Thoracic aorta (tissue), 2 donors: ENCODE data around the gene SLC48A1. TPM values are rescaled to one million over a fixed set of nuclear protein-coding genes. Genes with fewer than 3 reads are reported as not detected.
"Not testable (repeated sequence)": the region's sequence is repeated elsewhere in the genome, so short reads cannot be mapped to it uniquely, and the experiment has no call there.

Experiments
- ATAC-seq: fragments of 150-250 bp; one replicate; pipeline ENCODE4 v1.8.0; 2017; ENCODE audit warnings: low read depth; ENCODE audit not compliant: insufficient number of reproducible peaks, low FRiP score
- DNase-seq: peaks from one replicate; pipeline ENCODE4 v3.0.0-alpha.2; 2020; ENCODE audit warnings: low spot score
- H3K27ac ChIP-seq, 2 donors: fragments of 200-600 bp; sonication (generic); 1 replicate in 1 of 2; 2 replicates in 1 of 2; pipeline ENCODE4 v1.5.1; 2016; ENCODE audit warnings: mild to moderate bottlenecking in 2 of 2, moderate library complexity in 2 of 2
- H3K27me3 ChIP-seq: fragments of 200-600 bp; sonication (generic); replicated peaks from 2 replicates; pipeline ENCODE4 v1.6.0; 2016; ENCODE audit warnings: mild to moderate bottlenecking; ENCODE audit not compliant: insufficient read depth
- H3K36me3 ChIP-seq: fragments of 200-600 bp; sonication (generic); one replicate; pipeline ENCODE4 v1.5.1; 2016
- H3K4me1 ChIP-seq, 2 donors: fragments of 200-600 bp; sonication (generic); 1 replicate in 1 of 2; 2 replicates in 1 of 2; pipeline versions ENCODE4 v1.5.1 to v1.6.0; 2016; ENCODE audit warnings: low read depth in 2 of 2, mild to moderate bottlenecking in 1 of 2; ENCODE audit not compliant: control insufficient read depth in 1 of 2
- H3K4me3 ChIP-seq: fragments of 200-600 bp; sonication (generic); 2 replicates; pipeline ENCODE4 v1.5.1; 2016; ENCODE audit warnings: mild to moderate bottlenecking
- H3K9me3 ChIP-seq: fragments of 200-600 bp; sonication (generic); 2 replicates; pipeline ENCODE4 v1.5.1; 2016
- total RNA-seq, 2 donors: library from RNA; depleted of rRNA; stranded (reverse); fragments of >200 nt; gene quantifications; one replicate each; pipeline versions ENCODE4 v1.1.0 to v1.2.3, GENCODE V29; 2016
- TF ChIP-seq, protein P1 (sequence below): fragments of 200-600 bp; sonication (generic); IDR thresholded peaks from one replicate; pipeline ENCODE4 v1.5.1; 2019; ENCODE audit warnings: antibody characterized with exemption

The SLC48A1 gene
- total RNA-seq, 2 donors from 2014 or later = 60.5 to 107 TPM

DNA sequence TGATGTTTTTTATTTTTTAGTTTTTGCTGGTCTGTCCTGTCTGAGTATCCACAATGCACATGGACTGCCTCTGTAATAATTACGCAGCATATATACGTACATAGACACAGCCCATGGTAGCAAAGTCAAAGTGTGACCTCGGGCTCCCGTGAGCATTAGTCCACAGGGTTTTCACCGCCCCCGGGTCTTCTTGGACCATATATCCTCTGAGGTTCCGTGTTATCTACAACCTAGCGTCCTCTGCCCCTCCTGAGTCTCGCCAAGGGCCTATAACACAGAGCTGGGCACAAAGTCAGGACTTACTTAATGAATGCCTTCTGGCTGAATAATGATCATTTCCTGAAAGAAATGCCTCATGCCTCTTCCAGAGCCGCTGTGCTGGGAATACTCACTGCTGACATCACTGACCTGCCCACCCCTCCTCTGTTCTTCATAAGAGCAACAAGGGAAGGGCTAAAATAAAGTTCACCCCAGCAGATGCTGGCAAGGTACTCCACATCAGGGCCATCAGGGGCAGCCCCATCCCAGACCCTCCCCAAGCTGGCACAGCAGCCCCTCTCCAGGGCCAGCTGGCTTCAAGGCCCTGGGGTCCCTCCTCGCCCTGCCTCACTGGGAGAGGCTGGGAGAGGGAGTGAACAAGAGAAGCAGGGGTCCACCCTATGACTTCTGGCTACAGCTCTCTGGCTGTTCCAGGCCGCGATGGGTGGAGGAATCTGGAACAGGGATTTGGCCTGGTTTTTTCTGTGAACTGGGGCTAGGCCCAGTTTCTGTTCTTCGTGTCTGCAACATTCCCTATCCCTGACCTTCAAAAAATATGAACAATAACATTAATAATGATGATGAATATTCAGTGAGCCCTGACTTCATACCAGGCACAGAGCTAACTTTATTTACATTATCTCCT, 38.8 kb downstream of the SLC48A1 start:
- H3K27me3 ChIP-seq = no peaks in the 10 kb centered on the region
- H3K36me3 ChIP-seq = no peaks in the 10 kb centered on the region
- no peaks in the 10 kb centered on the region for H3K9me3 ChIP-seq
- H3K27ac ChIP-seq = peak overlapping the region; percentile 98 to 99
- TF ChIP-seq, protein P1, sequence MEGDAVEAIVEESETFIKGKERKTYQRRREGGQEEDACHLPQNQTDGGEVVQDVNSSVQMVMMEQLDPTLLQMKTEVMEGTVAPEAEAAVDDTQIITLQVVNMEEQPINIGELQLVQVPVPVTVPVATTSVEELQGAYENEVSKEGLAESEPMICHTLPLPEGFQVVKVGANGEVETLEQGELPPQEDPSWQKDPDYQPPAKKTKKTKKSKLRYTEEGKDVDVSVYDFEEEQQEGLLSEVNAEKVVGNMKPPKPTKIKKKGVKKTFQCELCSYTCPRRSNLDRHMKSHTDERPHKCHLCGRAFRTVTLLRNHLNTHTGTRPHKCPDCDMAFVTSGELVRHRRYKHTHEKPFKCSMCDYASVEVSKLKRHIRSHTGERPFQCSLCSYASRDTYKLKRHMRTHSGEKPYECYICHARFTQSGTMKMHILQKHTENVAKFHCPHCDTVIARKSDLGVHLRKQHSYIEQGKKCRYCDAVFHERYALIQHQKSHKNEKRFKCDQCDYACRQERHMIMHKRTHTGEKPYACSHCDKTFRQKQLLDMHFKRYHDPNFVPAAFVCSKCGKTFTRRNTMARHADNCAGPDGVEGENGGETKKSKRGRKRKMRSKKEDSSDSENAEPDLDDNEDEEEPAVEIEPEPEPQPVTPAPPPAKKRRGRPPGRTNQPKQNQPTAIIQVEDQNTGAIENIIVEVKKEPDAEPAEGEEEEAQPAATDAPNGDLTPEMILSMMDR = no peak
- peak; percentile 78 for DNase-seq
- H3K4me3 ChIP-seq = peak overlapping the region; percentile 68
- ATAC-seq = peak; percentile 58
- H3K4me1 ChIP-seq = peaks cover 86 to 98% of the 10 kb centered on the region in 2 donors

DNA sequence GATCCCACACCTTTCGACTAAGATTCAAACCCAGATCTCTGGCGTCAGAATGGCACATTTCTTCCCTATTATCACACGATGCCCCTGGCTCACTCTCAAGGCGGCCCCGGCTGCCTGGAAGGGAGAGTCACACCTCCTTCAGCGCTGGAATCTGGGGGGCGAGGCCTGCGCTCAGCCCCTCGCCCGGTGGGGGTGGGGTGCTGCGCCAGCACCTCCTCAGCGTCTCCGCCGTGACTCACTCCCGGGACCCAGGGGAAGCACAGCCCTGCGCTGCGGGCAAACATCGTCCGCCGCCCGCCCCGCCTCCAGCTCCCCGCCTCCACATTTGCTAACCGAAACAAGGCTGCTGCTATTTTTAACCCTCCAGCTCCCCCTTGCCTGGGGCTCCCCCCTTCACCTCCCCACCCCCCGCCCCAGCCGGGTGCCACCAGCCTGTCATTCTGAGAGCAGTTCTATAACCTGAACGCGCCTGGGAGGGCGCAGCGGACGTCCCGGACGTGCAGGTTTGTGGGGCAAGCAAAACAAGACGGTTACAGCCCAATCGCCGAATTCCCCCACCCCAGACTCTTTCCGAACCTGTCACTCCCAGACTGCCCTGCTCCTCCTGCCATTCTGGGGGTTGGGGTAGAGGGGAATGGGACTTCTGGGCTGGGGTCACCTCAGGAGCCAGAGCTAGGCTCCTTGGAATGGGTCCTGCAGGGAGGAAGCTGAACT, 39.9 kb downstream of the SLC48A1 start:
- peaks cover 84 to 98% of the 10 kb centered on the region in 2 donors for H3K4me1 ChIP-seq
- TF ChIP-seq, protein P1 = no peak
- H3K27me3 ChIP-seq = no peaks in the 10 kb centered on the region
- no peaks in the 10 kb centered on the region for H3K36me3 ChIP-seq
- peak overlapping the region; percentile 68 for H3K4me3 ChIP-seq
- no peaks in the 10 kb centered on the region for H3K9me3 ChIP-seq
- DNase-seq (peak; percentile 85), ATAC-seq (peak; percentile 57)
- H3K27ac ChIP-seq = peak overlapping the region; percentile 98 to 99

GRCh38 chr12:47813511-47814196, 40.6 kb downstream of the SLC48A1 start:
- H3K36me3 ChIP-seq = no peaks in the 10 kb centered on the region
- H3K4me3 ChIP-seq = peak overlapping the region; percentile 68
- TF ChIP-seq, protein P1 = no peak
- H3K9me3 ChIP-seq = no peaks in the 10 kb centered on the region
- no peaks in the 10 kb centered on the region for H3K27me3 ChIP-seq
- ATAC-seq (no peak), DNase-seq (no peak)
- H3K4me1 ChIP-seq = peaks cover 81 to 98% of the 10 kb centered on the region in 2 donors
- peak overlapping the region; percentile 98 to 99 for H3K27ac ChIP-seq

DNA sequence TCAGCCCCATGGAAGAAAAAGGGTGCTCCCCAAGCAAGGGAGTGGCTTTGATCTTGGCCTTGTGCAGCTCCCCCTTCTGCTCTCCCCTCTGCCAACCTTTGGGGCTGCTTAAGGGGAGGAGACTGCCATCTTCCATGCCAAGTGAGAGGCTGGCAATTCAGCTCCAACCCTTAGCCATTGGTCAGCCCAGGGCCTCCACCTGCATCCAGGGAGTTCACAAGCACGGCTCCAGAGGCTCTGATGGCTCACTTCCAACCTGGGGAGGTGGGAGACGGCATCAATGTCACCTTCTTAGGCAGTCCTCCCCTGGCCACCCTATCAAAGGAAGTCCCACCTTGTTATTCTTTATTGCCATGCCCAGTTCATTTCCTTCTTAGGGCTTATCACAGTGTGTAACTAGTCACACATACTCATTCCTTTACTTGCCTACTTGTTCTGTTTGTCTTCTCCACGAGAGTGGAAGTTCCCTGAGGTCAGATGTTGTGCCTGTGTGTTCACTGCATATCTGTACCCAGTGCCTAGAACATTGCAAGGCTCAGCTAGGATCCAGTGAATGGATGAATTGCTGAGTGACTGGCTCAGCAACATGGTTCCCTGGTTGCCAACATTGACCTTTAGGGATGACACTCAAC, 41.6 kb downstream of the SLC48A1 start:
- DNase-seq (no peak), ATAC-seq (no peak)
- no peaks in the 10 kb centered on the region for H3K9me3 ChIP-seq
- peaks cover 71 to 89% of the 10 kb centered on the region in 2 donors for H3K4me1 ChIP-seq
- H3K27me3 ChIP-seq = no peaks in the 10 kb centered on the region
- H3K36me3 ChIP-seq = no peaks in the 10 kb centered on the region
- TF ChIP-seq, protein P1 = no peak
- H3K27ac ChIP-seq = peak overlapping the region; percentile 98 to 99
- peak overlapping the region; percentile 68 for H3K4me3 ChIP-seq

GRCh38 chr12:47815447-47815846, 42.4 kb downstream of the SLC48A1 start:
- H3K27ac ChIP-seq = peak overlapping the region; percentile 98 to 99
- not testable (repeated sequence) for H3K9me3 ChIP-seq, H3K27me3 ChIP-seq, ATAC-seq, DNase-seq, H3K36me3 ChIP-seq
- peaks cover 63 to 81% of the 10 kb centered on the region in 2 donors for H3K4me1 ChIP-seq
- peak overlapping the region; percentile 90 for H3K4me3 ChIP-seq
